ENCODE data around the gene ZNF776.

Gene ZNF776

DNA sequence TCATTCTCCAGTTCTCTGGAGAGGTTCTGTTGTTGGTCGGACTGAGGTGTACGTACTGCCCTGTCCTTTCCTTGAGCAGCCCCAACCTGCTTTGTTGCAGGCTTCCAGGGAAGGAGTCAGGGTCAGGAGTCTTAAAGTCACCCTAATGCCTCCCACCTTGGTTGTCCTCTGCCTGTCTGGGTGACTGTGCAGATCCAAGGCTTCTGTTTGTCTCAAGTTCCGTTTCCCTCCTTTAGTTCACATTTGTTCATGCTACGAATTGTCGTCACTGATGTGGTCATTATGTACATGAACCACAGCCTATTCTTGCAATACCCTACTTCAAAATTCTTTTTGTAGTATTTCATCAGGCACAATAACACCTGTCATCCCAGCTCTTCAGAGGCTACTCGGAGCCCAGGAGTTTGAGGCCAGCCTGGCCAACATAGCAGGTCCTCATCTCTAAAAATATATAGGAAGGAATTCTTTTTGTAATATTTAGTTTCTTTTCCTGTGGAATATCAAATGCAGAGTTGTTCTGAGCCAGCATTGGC lies 30.2 kb downstream of the ZNF776 start:
- H3K4me2 ChIP-seq (ENCODE audit: low read length): no peak overlapping the region

GRCh38 chr19:57778336-57778735 lies 31.7 kb downstream of the ZNF776 start:
- H3K27me3 ChIP-seq (ENCODE audit: control insufficient read depth, low read length): no peaks in the 10 kb centered on the region
- TF ChIP-seq EZH2phosphoT487 (IDR thresholded peaks at IDR 0.05; ENCODE audit: borderline replicate concordance, low read length): no peak
- no peak for TF ChIP-seq CTCF (IDR thresholded peaks at IDR 0.05; ENCODE audit: low read depth, low read length, poor library complexity, severe bottlenecking)
- no peak overlapping the region for H3K4me3 ChIP-seq (ENCODE audit: low read length)
- no peaks in the 10 kb centered on the region for H3K4me1 ChIP-seq (ENCODE audit: control insufficient read depth, low read length)
- no peak overlapping the region for H3K4me2 ChIP-seq (ENCODE audit: low read length)
- peaks cover 60% of the 10 kb centered on the region for H3K9me3 ChIP-seq (ENCODE audit: control insufficient read depth, insufficient read depth, low read length)
- no peaks in the 10 kb centered on the region for H3K9me2 ChIP-seq (replicated peaks; ENCODE audit: control insufficient read depth, low read length)
- peaks cover 73% of the 10 kb centered on the region for H3K36me3 ChIP-seq (ENCODE audit: control insufficient read depth, low read length)
- no peaks in the 10 kb centered on the region for H3F3A ChIP-seq (ENCODE audit: control insufficient read depth, insufficient read depth)
- peaks cover 57% of the 10 kb centered on the region for H3K79me2 ChIP-seq (ENCODE audit: control insufficient read depth, low read length)
- no peaks in the 10 kb centered on the region for H4K20me1 ChIP-seq (ENCODE audit: control insufficient read depth, insufficient read depth, low read depth, low read length)
- no peak overlapping the region for H3K27ac ChIP-seq (ENCODE audit: low read depth, low read length)

More for the DNA sequence above, 30.2 kb downstream of the ZNF776 start:
- Histone ChIP-seq H3F3A (ENCODE audit: control insufficient read depth, insufficient read depth) (no peaks in the 10 kb centered on the region), H4K20me1 (ENCODE audit: control insufficient read depth, insufficient read depth, low read depth, low read length) (no peaks in the 10 kb centered on the region), H3K36me3 (ENCODE audit: control insufficient read depth, low read length) (peaks cover 85% of the 10 kb centered on the region), H3K4me1 (ENCODE audit: control insufficient read depth, low read length) (no peaks in the 10 kb centered on the region), H3K79me2 (ENCODE audit: control insufficient read depth, low read length) (peaks cover 69% of the 10 kb centered on the region), H3K9me3 (ENCODE audit: control insufficient read depth, insufficient read depth, low read length) (peaks cover 71% of the 10 kb centered on the region), H3K4me3 (ENCODE audit: low read length) (no peak overlapping the region), H3K27me3 (ENCODE audit: control insufficient read depth, low read length) (no peaks in the 10 kb centered on the region), H3K9me2 (replicated peaks; ENCODE audit: control insufficient read depth, low read length) (no peaks in the 10 kb centered on the region), H3K27ac (ENCODE audit: low read depth, low read length) (no peak overlapping the region)
- TF ChIP-seq EZH2phosphoT487 (IDR thresholded peaks at IDR 0.05; ENCODE audit: borderline replicate concordance, low read length) (no peak), CTCF (IDR thresholded peaks at IDR 0.05; ENCODE audit: low read depth, low read length, poor library complexity, severe bottlenecking) (no peak)

- Histone ChIP-seq H3K79me2 (ENCODE audit: control insufficient read depth, low read length) (peaks cover 50% of the 10 kb centered on the region), H3K9me2 (replicated peaks; ENCODE audit: control insufficient read depth, low read length) (no peaks in the 10 kb centered on the region), H3K36me3 (ENCODE audit: control insufficient read depth, low read length) (peaks cover 69% of the 10 kb centered on the region), H3K27ac (ENCODE audit: low read depth, low read length) (no peak overlapping the region), H3K4me3 (ENCODE audit: low read length) (no peak overlapping the region), H4K20me1 (ENCODE audit: control insufficient read depth, insufficient read depth, low read depth, low read length) (no peaks in the 10 kb centered on the region), H3K4me1 (ENCODE audit: control insufficient read depth, low read length) (no peaks in the 10 kb centered on the region), H3K9me3 (ENCODE audit: control insufficient read depth, insufficient read depth, low read length) (peaks cover 55% of the 10 kb centered on the region), H3F3A (ENCODE audit: control insufficient read depth, insufficient read depth) (no peaks in the 10 kb centered on the region), H3K27me3 (ENCODE audit: control insufficient read depth, low read length) (no peaks in the 10 kb centered on the region), H3K4me2 (ENCODE audit: low read length) (no peak overlapping the region)
- TF ChIP-seq CTCF (IDR thresholded peaks at IDR 0.05; ENCODE audit: low read depth, low read length, poor library complexity, severe bottlenecking): no peak
- TF ChIP-seq EZH2phosphoT487 (IDR thresholded peaks at IDR 0.05; ENCODE audit: borderline replicate concordance, low read length): no peak
These were observed 32.7 kb downstream of the ZNF776 start for GRCh38 chr19:57779220-57779845.

Data from DOHH2 (cell line).